SIG-M5 treated with dmso at 0.1 percent for 504 hours (cell line): ENCODE measurements around the gene NNAT.
"Not testable (repeated sequence)": the region's sequence is repeated elsewhere in the genome, so short reads cannot be mapped to it uniquely, and the experiment has no call there.

Experiments used
- DNase-seq: peaks from one replicate; lab custom pipeline; 2025; ENCODE audit not compliant: unreplicated experiment; lab: John Stamatoyannopoulos, UW

The NNAT gene

DNA sequence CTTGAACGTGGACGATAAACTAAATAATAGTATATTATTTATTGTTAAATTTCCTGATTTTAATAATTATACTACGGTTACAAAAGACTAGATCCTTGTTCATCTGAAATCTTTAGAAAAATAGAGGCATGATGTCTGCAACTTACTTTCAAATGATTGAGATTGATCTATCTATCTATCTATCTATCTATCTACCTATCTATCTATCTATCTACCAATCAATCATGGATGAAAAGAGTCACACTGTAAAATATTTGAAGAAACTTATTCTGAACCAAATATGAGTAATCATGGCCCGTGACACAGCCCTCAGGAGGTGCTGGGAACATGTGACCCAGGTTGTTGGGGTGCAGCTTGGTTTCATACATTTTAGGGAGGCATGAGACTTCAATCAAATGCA lies 18.4 kb downstream of the NNAT start:
- no peak for DNase-seq

- DNase-seq, result no peak
These were observed 19.0 kb downstream of the NNAT start for GRCh38 chr20:37540001-37540400.

GRCh38 chr20:37540838-37541237 lies 19.8 kb downstream of the NNAT start:
- DNase-seq, result not testable (repeated sequence)

DNA sequence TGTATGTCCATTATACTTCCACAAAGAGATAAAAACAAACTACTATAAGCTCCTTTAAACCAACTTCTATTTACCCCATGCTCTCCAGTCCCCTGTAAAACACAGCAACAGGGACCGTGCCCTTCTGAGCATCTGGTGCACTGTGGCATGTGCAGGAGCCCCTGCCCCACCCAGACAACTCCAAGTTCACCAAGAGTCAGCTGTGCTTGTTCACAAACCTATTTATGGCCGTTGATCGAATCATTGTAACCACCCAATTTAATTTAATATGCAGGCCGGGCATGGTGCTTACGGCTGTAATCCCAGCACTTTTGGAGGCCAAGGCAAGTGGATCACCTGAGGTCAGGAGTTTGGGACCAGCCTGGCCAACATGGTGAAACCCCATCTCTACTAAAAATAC lies 20.3 kb downstream of the NNAT start:
- no peak for DNase-seq

GRCh38 chr20:37542281-37542680 lies 21.2 kb downstream of the NNAT start:
- peak; percentile 29 for DNase-seq

- peak; percentile 49 for DNase-seq
These were observed 22.8 kb downstream of the NNAT start for GRCh38 chr20:37543828-37544227.

GRCh38 chr20:37544386-37544785 lies 23.3 kb downstream of the NNAT start:
- DNase-seq, result no peak

GRCh38 chr20:37545516-37545915 lies 24.5 kb downstream of the NNAT start:
- DNase-seq, result no peak

DNA sequence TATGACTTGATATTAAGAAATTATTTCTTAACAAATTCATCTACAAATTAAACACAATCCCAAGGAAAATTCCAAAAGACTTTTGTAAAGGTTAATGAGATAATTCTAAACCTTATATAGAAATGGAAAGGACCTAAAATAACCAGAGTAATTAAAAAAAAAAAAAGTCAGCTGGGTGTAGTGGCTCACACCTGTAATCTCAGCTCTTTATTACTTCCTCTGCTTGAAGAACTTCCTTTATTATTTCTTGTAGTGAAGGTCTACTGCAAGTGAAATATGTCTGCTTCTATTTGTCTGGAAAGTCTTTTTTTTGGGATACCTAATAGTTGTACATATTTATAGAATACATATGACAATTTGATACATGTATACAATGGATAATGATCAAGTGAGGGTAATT lies 26.9 kb downstream of the NNAT start:
- no peak for DNase-seq

- not testable (repeated sequence) for DNase-seq
These were observed 29.3 kb downstream of the NNAT start for GRCh38 chr20:37550101-37550920.

- not testable (repeated sequence) for DNase-seq
These were observed 30.6 kb downstream of the NNAT start for GRCh38 chr20:37551660-37552059.

GRCh38 chr20:37552415-37552814 lies 31.4 kb downstream of the NNAT start:
- DNase-seq, result no peak

- DNase-seq, result not testable (repeated sequence)
These were observed 33.8 kb downstream of the NNAT start for GRCh38 chr20:37554721-37555298.

DNA sequence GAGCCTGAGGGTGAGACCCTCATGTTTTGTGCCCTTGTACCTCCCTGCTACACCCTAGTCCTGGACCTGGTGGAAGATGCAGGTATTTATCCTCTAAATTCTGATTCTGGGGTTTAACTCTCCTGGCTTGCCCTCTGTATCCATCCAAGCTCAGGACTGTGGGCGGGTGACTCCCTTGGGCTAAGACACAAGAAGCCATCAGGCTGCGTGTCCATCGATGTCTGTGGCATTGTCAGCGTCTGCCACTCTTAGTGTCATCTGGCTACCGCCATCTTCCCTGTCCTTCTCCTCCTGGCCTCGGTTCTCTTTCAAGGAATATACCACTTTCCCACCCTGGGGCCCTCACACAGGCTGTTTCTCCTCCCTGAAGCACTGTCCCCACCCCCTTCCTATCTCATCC lies 35.5 kb downstream of the NNAT start:
- DNase-seq, result no peak

DNA sequence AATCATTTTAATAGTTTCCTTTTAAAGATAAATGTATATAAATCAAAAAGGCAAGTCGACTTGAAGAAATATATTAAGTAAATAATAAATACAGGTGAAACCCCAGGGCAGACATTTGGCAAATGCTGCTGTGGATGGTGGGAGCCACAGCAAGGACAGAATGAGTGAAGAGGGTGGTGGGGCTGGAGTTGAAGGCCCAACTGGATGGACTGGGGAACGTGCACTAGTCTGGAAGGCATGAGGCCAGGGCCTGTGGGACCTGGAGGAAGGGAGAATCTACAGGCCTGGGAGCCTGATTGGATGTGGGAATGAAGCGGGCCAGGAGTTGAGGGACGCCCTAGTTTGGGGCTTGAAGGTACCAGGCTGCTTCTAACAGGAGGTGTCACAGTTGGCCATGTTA lies 37.3 kb downstream of the NNAT start:
- DNase-seq, result no peak

- no peak for DNase-seq
These were observed 37.7 kb downstream of the NNAT start for GRCh38 chr20:37558779-37559178.

DNA sequence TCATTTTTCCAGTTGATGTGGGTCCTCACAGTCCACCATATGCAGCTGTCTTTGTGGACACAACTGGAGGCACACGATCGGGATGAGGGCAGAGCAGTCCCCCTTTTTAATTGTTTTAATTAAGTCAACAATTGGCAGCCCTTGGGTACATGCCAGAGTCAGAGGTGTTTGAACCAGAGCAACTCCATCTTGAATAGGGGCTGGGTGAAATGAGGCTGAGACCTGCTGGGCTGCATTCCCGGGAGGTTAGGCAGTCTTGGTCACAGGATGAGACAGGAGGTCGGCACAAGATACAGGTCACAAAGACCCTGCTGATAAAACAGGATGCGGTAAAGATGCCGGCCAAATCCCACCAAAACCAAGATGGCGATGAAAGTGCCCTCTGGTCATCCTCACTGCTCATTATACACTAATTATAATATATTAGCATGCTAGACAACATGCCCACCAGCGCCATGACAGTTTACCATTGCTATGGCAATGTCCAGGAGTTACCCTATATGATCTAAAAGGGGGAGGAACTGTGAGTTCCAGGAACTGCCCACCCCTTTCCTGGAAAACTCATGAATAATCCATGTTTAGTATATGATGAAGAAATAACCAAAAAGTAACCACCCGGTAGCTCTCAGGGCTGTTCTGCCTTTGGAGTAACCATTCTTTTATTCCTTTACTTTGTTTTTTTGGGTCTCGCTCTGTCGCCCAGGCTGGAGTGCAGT lies 38.4 kb downstream of the NNAT start:
- no peak for DNase-seq

DNA sequence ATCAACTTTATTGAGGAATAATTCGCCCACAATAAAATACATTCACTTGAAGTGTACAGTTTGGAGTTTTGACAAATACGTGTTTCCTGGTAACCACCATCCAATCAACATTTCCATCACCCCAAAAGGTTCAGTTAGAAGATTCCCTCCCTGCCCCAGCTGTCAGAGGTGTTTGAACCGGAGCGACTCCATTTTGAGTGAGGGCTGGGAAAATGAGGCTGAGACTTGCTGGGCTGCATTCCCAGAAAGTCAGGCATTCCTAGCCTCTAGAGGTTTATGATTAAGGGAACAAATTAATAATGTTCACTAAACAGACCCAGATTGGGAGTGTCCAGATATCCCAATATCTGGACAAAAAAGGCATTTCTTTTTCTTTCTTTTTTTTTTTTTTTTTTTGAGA lies 39.6 kb downstream of the NNAT start:
- no peak for DNase-seq

DNA sequence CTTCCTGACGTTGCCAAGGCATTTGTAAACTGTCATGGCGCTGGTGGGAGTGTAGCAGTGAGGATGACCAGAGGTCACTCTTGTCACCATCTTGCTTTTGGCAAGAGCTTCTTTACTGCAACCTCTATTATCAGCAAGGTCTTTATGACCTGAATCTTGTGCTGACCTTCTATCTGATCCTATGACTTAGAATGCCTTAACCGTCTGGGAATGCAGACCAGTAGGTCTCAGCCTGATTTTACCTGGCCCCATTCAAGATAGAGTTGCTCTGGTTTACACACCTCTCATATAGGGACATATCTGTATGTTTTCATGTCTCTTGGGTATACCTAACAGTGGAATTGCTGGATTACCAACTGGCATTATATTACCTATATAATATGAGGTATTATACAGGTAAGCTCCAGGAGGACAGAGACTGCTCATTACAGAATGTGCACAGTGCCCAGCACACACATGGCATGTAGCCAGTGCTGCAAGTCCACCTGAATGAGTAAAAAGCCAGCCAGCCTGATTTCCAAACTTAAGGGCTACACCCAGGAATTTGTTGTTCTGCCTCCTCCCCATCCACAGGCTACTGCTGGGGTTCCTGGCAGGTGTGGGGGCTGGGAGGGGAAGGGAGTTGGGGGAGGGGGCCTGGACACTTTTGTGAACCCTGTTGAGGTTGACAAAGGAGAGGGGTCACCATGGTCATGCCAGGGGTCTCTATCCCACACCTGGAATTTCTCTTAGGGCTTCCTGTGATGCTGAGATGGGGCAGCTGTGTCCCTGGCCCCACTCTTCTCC lies 41.8 kb downstream of the NNAT start:
- no peak for DNase-seq

DNA sequence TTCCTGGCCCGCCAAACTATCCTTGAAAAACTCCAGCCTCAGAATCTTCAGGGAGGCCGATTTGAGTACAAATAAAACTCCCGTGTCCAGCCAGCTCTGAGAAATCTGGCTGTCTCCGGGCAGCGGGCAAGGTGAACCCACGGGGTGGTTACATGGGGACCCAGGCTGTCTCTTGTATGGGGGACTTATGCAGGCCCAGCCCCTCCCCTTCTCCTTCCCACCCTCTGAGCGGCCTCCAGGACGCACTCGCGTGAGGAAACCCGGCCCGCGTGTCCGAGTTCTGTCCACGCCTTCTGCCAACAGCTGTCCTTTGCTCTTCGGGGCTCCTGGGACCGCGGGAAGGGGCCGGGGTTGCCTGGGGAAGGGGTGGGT lies 43.0 kb downstream of the NNAT start:
- DNase-seq, result no peak

DNA sequence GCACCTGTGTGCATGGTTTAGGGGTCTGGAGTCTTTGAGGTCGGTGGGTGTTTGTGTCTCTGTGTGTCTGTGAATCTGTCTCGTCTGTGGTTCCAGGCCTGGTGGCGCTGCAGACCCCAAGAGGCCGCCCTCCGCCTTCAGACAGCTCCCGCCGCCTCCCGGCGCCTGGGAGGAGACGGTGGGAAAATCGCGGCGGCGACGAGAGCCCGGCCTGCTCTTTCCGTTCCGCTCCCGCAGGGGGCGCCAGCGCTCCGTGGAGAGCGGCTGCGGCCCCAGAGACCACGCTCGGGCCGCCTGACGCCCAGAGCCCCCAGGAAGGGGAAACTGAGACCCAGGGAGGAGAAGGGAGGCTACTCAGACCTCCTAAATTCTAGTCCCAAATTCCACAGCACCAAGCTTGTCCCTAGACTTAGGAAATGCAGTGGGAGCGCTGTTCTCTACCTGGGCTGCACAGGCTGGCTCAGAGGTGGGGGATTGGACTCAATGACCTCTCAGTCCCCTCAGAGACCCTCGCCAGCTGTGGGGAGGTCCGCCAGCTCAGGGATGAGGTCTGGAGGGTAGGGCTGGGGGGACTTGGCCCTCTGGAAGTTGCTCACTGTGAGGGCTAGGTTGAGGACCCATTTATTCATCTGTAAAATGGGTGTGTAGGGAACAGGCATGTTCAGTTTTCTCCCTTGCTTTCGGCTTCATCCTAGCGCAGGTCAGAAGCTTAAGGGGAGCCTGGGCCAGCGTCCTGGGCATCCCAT lies 43.5 kb downstream of the NNAT start:
- peak; percentile 10 for DNase-seq
